Panc1 (cell line): ENCODE measurements around the gene LSM4.

ENCODE experiments used
- CTCF ChIP-seq: fragments of 450-650 bp; IDR thresholded peaks from 2 replicates; pipeline ENCODE4 v1.5.1; 2017; ENCODE audit warnings: mild to moderate bottlenecking
- POLR2AphosphoS5 ChIP-seq: IDR thresholded peaks from 2 replicates; pipeline ENCODE4 v1.6.1; 2012; ENCODE audit warnings: mild to moderate bottlenecking, low read depth, low read length, moderate library complexity
- REST ChIP-seq, 2 experiments: IDR thresholded peaks; 2 replicates each; pipeline ENCODE4 v1.6.1; 2011 to 2012; ENCODE audit warnings: low read depth in 2 of 2, control low read depth in 1 of 2, low read length in 1 of 2, mild to moderate bottlenecking in 1 of 2, moderate library complexity in 1 of 2; ENCODE audit not compliant: insufficient read depth in 1 of 2
- TCF7L2 ChIP-seq: IDR thresholded peaks from 2 replicates; pipeline ENCODE4 v1.6.1; 2011; ENCODE audit warnings: mild to moderate bottlenecking, low read depth, low read length, inconsistent platforms

- no peak for TF ChIP-seq CTCF
- TF ChIP-seq REST (IDR thresholded peaks at IDR 0.05; ENCODE audit: insufficient read depth in 1 of 2, low read depth in 2 of 2, low read length in 1 of 2): no peak
- no peak for TF ChIP-seq POLR2AphosphoS5
- TF ChIP-seq TCF7L2: no peak
Measured at GRCh38 chr19:18265582-18265981, 57.3 kb downstream of the LSM4 start.
